Measurements from ENCODE around the gene APOL5.
"Not testable (repeated sequence)": the region's sequence is repeated elsewhere in the genome, so short reads cannot be mapped to it uniquely, and the experiment has no call there.

Gene APOL5

DNA sequence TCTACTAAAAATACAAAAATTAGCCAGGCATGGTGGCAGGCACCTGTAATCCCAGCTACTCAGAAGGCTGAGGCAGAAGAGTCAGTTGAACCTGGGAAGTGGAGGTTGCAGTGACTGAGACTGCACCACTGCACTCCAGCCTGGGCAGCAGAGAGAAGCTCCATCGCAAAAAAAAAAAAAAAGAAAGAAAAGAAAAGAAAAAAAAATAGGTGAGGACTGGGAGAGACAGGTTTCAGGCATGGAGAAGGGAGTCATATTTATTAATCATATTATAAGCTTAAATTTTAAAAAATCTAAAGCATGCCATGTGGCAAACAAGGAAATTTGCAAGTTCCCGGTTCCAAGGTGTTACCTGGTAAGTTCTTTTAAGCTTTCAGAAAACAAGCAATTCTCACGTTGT lies at the start of gene APOL5:
Gene APOL5 (plus strand): TSS at position 301 of the 400 bp plus-strand sequence. CDS start 0 bp downstream, at position 301.
- DNase-seq = no peak

GRCh38 chr22:35674335-35674734 lies 43.3 kb upstream of the APOL5 start:
- DNase-seq = no peak

DNA sequence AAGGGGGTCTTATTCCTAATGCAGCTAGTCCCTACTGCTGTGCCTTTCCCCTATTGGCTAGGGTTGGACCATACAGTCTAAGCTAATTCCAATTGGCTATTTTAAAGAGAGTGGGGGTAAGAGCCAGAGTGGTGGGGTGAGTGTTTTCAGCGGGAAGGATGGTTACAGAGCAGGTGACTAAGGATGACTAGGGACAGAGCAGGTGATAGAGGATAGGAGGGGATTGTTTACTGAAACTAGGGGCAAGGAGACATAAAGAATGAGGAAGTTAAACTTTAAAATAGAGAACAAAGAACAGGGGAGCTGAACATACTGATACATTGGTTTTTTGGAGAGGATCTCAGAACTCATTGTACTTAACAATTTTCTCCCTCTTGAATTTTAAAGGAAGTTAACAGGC lies 41.6 kb upstream of the APOL5 start:
- DNase-seq = not testable (repeated sequence)

GRCh38 chr22:35677460-35678187 lies 40.0 kb upstream of the APOL5 start:
- no peak for DNase-seq

- DNase-seq = no peak
Observed at GRCh38 chr22:35678836-35679235, 38.8 kb upstream of the APOL5 start.

DNA sequence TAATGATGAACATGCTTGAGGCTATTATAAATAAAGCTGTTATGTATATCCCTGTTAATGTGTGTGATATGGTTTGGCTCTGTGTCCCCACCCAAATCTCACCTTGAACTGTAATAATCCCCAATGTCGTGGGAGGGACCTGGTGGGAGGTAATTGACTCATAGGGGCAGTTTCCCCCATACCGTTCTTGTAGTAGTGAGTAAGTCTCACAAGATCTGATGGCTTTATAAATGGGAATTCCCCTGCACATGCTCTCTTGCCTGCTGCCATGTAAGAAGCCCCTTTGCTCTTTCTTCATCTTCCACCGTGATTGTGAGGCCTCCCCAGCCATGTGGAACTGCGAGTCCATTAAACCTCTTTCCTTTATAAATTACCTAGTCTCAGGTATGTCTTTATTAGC lies 38.2 kb upstream of the APOL5 start:
- not testable (repeated sequence) for DNase-seq

DNA sequence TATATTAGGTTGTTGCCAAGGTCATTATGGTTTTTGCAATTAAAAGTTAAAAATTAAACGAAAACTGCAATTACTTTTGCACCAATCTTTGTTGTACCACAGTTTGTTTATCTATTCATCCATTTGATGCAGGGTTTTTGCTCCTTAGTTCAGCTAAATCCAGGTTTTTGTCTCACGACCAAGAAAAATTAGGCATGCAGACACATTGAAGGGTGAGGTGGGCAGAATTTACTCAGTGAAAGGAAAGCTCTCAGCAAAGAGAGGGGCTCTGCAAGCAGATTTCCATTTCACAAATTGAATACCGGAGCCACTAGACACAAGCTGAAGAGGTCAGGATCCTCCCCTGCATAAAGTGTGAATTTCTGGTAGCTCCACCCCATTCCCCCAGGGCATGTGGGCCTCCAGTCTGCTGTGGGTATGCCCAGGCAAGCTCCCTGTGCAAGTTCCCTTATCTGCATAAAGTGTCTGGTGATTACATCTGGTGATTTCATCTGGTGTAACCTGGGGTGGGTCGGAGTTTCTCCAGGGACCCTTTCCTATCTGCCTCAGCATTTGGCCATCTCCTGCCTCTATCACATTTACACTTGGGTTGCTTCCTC lies 36.1 kb upstream of the APOL5 start:
- no peak for DNase-seq

DNA sequence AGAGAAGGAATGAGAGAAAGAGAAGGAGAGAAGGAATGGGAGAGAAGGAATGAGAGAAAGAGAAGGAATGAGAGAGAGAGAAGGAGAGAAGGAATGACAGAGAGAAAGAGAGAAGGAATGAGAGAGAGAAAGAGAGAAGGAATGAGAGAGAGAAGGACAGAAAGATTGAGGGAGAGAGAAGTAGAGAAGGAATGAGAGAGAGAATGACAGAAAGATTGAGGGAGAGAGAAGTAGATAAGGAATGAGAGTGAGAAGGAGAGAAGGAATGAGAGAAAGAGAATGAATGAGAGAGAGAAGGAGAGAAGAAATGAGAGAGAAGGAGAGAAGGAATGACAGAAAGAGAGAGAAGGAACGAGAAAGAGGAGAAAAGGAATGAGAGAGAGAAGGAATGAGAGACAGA lies 34.1 kb upstream of the APOL5 start:
- no peak for DNase-seq

DNA sequence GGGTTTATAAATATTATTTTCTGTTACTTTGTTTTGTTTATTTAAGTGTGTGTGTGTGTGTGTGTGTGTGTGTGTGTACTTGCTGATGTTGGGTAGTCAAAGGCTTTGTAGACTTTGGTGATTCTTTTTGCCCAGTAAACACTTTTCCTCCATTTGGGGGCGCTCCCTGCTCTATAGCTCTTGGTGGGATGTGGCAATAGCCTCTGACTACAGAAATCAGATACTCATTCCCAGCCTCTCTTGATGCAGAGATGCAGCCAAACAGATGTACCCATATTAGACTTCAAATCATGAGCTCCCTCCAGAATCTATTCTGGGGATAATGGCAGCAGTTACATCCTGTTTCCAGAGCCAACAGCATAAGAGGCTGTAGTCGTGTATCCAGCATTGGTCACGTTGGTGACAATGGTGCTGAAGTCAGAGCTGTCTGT lies 33.4 kb upstream of the APOL5 start:
- DNase-seq = no peak

DNA sequence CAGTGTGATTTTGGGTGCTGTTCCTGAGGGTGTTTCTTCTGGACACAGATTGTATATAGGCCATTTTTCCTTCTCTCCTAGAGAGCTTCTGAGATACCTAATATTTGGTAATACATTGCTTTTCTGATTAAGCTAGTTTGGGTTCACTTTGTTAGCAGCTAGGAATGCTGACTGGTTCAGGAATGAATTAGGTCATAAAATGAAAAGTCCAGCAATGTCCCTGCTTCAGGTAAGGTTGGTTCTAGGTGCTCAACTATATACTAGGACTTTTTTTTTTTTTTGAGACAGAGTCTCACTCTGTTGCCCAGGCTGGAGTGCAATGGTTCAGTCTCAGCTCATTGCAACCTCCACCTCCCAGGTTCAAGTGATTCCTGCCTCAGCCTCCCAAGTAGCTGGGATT lies 32.9 kb upstream of the APOL5 start:
- no peak for DNase-seq

DNA sequence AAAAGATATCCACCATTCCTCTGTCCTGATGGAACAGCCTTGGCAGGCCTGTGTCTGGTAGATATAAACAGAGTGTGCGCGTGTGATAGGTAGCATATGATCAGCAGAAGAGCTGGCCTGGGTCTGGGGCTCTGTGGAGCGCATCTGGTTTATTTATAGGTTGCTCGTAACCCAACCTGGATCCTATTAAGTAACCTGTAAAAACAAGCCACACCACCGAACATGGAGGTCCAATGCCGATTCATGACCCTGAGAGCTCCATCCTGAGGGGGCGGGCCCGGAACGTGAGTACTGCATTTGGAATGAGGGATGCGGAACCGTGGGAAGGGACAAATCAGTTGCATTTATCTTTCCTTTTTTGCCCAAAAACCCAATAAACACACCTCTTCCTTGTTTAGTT lies 31.9 kb upstream of the APOL5 start:
- DNase-seq = no peak

DNA sequence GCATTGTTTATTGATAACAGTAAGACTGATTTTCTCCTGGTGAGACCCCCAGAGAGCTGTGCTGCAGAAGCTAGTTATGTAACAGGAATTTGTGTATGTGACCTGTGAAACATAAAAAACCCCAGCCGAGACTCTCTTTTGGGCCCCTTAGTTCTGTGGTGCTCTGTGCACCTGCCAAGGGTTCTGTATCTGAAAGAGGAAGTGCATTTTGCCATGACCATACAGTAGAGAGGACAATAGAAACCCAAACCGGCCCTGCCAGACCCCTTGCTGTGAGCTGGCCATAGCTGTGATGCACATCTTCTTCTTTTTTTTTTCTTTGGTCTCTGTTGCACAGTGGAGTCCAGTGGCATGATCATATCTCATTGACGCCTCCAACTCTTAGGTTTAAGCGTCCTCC lies 31.4 kb upstream of the APOL5 start:
- DNase-seq = no peak

DNA sequence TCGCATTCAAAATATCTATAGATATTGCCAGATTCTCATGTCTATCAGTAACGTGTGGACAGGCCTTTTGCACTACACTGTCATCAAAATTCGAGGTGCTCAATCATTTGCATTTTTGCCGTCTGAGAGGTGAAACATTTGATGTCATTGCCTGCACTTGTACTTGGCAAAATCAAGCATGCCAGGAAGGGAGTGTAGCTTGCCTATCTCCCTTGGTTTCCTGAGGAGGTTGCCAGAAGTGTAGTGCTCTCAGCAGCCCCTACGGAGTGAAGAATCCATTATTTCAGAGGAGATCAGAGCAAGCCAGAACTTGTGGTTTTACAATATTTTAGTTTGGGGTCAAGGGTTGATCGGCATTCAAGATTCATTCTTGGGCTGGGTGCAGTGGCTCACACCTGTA lies 30.2 kb upstream of the APOL5 start:
- DNase-seq = no peak

DNA sequence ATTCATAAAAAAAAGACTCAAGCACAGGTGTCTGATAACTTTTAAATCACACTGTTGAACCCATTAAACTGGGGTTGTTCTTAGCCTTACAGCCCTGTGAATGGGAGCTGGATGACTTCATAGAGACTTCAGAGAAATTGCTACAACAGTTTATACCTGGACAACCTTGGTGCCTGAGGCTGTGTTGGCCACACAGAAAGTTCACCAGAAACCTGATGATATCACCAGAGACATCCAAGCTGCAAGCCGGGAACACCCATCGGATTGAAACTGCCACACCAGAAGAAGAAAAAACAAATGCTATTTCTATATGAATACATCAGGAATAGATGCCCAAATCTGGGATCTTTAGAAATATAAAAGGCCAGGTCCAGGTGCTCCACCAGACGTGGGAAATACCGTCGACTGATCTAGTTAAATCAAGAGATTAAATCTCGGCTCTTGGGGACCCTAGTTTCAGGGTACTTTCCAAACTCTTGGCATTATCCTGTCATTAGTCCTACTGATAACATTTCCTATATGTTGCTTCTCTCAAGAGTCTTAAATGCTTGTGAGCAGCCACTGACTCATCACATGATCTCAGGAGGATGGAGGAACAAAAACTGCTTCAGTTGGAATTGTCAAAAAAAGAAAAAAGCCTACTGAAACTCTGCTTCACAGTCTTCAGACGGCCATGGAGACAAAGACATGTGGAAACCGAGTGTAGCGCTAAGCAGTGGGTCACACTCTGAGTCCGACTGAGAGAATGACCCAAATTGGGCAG lies 28.6 kb upstream of the APOL5 start:
- DNase-seq = no peak

DNA sequence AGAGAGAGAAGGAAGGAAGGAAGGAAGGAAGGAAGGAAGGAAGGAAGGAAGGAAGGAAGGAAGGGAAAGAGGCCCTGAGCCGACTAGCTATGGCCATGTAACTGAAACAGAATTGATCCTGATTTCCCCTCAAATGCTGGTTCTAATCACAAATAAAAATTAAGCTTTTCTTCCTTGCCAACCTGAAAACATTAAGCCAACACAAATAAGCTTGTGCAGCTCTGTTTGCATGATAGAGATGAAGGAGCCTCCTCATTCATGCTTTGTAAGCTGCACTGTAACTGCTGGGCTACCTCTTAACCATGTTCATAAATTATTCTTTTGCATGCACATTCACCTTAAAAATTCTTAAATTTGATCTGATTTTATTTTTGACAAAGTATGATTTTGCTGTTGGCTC lies 27.7 kb upstream of the APOL5 start:
- DNase-seq = peak in 1 of 2 experiments; percentile 23

- DNase-seq = no peak
Observed at GRCh38 chr22:35695202-35695601, 22.5 kb upstream of the APOL5 start.

GRCh38 chr22:35697142-35697541 lies 20.5 kb upstream of the APOL5 start:
- no peak for DNase-seq

DNA sequence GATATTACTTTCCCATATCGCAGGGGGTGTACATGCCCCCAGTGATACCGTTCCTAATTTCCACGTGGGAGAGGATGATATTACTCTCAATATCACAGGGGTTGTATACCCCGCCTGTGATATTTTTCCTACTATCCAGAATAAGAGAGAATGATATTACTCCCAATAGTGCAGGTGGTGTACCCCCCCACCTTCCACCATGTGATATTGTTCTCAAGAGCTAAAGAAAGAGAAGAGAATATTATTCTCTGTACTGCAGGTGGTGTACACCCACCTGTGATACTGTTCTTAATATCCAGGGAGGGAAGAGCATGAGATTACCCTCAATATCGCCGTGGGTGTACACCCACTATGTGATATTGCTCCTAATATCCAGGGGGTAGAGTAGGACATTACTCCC lies 17.8 kb upstream of the APOL5 start:
- DNase-seq = not testable (repeated sequence)

- no peak for DNase-seq
Observed at GRCh38 chr22:35703861-35704584, 13.6 kb upstream of the APOL5 start.

DNA sequence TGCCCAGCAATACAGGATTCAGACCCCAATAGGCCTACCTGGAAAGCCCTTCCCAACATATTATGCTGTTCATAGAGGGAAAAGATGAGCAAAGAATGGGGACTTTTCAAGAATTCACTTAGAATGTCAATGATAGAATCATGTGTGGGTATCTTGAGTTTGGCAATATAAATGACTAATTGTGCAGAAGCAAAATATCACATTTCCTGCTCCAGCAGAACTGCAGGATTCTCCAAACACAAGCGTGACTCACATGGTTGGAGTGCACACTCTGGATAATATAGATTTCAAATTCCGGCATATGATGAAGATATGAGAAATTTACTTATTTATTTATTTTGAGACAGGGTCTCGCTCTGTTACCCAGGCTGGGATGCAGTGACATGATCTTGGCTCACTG lies 12.5 kb upstream of the APOL5 start:
- DNase-seq = no peak

GRCh38 chr22:35708453-35708852 lies 9.2 kb upstream of the APOL5 start:
- no peak for DNase-seq

- no peak for DNase-seq
Observed at GRCh38 chr22:35708917-35709316, 8.8 kb upstream of the APOL5 start.

- no peak for DNase-seq
Observed at GRCh38 chr22:35711336-35711735, 6.3 kb upstream of the APOL5 start.

Data from NCI-H2081 (cell line).